BE2C (cell line): ENCODE measurements around the gene FAM83B. TPM values are rescaled to one million over a fixed set of nuclear protein-coding genes. Genes with fewer than 3 reads are reported as not detected.
"Not testable (repeated sequence)": the region's sequence is repeated elsewhere in the genome, so short reads cannot be mapped to it uniquely, and the experiment has no call there.

Experiments
- DNase-seq: peaks from one replicate; pipeline ENCODE4 v3.0.0-alpha.2; 2020
- H3K27me3 ChIP-seq: fragments of 250-450 bp; sonication (Bioruptor Pico); 2 replicates; pipeline ENCODE4 v1.5.1; 2020; ENCODE audit warnings: mild to moderate bottlenecking
- H3K36me3 ChIP-seq: fragments of 250-450 bp; sonication (Bioruptor Pico); 2 replicates; pipeline ENCODE4 v1.5.1; 2020; ENCODE audit warnings: mild to moderate bottlenecking
- H3K4me1 ChIP-seq: fragments of 250-450 bp; sonication (Bioruptor Pico); 2 replicates; pipeline ENCODE4 v1.5.1; 2020
- H3K4me3 ChIP-seq: 2 replicates; pipeline ENCODE4 v1.5.1; 2011; ENCODE audit warnings: low read depth, low read length
- H3K9me3 ChIP-seq: fragments of 250-450 bp; sonication (Bioruptor Pico); 2 replicates; pipeline ENCODE4 v1.5.1; 2020
- polyA plus RNA-seq: library from polyadenylated mRNA; unstranded; fragments of >200 nt; gene quantifications from one replicate; pipeline ENCODE4 v1.2.1, GENCODE V29; 2012; ENCODE audit warnings: low read depth, missing spikeins; ENCODE audit not compliant: insufficient read length, insufficient read depth
- TF ChIP-seq, protein P1 (sequence below): IDR thresholded peaks from 2 replicates; pipeline ENCODE4 v1.5.1; 2012; ENCODE audit warnings: mild to moderate bottlenecking, low read depth, low read length

FAM83B gene
- polyA plus RNA-seq, result not detected

DNA sequence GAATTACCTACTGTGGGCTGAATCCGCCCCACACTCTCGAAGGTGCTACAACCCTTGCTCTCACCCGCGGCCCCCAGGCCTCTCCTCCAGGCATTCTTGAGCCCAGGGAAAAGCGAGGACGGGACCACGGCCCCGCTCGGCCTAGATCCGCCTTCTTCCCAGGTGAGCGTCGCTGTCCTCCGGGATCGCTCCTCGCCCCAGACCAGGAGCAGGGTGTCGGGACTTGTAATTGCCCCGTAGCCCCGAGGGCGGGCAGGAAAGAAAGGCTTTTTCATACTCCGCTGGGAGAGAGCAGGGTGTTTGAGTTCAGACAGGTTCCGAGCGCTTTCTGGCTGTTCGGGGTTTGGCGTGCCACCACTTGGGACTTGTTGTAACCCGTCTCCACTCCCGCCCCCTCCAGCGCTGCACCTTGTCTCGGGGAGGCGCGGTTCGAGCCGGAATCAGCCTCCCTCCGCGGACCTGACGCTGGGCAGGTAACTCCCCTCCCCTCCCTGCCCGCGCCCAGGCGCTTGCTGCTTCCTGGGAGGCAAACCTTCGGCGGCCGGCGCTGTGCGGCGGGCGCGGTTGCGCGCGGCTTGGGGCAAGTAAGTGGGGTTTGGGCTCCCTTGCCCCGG lies at the start of gene FAM83B:
Gene FAM83B, plus strand, starts transcription at position 529 of the 614 bp plus-strand sequence. CDS start 23,476 bp downstream, outside the sequence.
- DNase-seq, result peak; percentile 5
- TF ChIP-seq, protein P1, sequence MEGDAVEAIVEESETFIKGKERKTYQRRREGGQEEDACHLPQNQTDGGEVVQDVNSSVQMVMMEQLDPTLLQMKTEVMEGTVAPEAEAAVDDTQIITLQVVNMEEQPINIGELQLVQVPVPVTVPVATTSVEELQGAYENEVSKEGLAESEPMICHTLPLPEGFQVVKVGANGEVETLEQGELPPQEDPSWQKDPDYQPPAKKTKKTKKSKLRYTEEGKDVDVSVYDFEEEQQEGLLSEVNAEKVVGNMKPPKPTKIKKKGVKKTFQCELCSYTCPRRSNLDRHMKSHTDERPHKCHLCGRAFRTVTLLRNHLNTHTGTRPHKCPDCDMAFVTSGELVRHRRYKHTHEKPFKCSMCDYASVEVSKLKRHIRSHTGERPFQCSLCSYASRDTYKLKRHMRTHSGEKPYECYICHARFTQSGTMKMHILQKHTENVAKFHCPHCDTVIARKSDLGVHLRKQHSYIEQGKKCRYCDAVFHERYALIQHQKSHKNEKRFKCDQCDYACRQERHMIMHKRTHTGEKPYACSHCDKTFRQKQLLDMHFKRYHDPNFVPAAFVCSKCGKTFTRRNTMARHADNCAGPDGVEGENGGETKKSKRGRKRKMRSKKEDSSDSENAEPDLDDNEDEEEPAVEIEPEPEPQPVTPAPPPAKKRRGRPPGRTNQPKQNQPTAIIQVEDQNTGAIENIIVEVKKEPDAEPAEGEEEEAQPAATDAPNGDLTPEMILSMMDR, result no peak

GRCh38 chr6:54796918-54797317 lies 49.7 kb upstream of the FAM83B start:
- H3K36me3 ChIP-seq, H3K4me3 ChIP-seq, H3K4me1 ChIP-seq, H3K27me3 ChIP-seq, DNase-seq, H3K9me3 ChIP-seq: not testable (repeated sequence)

More for the DNA sequence above, at the start of gene FAM83B:
- Histone ChIP-seq H3K36me3 (no peaks in the 10 kb centered on the region), H3K4me1 (no peaks in the 10 kb centered on the region), H3K9me3 (no peaks in the 10 kb centered on the region), H3K4me3 (no peak within 1 kb of the TSS), H3K27me3 (peaks cover 8% of the 10 kb centered on the region; the same call in 1 of the 2 replicates)

GRCh38 chr6:54800050-54800600 lies 46.4 kb upstream of the FAM83B start:
- H3K4me3 ChIP-seq, result no peak overlapping the region
- no peaks in the 10 kb centered on the region for H3K4me1 ChIP-seq
- no peaks in the 10 kb centered on the region for H3K9me3 ChIP-seq
- DNase-seq, result no peak
- H3K36me3 ChIP-seq, result no peaks in the 10 kb centered on the region
- TF ChIP-seq, protein P1, result no peak
- no peaks in the 10 kb centered on the region for H3K27me3 ChIP-seq

- Histone ChIP-seq H3K36me3 (no peaks in the 10 kb centered on the region), H3K4me3 (no peak overlapping the region), H3K9me3 (no peaks in the 10 kb centered on the region), H3K4me1 (no peaks in the 10 kb centered on the region), H3K27me3 (no peaks in the 10 kb centered on the region)
- TF ChIP-seq, protein P1, result no peak
- DNase-seq, result no peak
Observed at GRCh38 chr6:54801244-54801643, 45.3 kb upstream of the FAM83B start.

DNA sequence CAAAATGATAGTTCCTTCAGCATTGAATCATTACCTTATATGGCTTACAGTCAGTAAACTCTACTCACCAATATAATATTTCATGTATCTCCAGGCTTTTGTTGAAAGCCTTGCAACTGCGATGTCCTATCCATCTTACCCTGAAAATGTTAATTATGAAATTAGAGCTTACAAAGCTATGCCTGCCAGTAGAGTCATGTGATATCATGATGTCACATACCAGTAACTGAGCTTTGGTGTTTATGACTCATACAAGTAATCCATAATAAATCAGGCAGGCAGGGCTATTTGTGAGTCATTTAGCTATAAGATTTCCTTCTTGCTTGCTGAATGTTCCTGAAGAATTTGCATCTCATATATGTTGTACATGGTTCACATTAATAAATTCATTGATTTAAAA lies 44.9 kb upstream of the FAM83B start:
- TF ChIP-seq, protein P1, result no peak
- no peak for DNase-seq
- no peaks in the 10 kb centered on the region for H3K4me1 ChIP-seq

GRCh38 chr6:54802775-54803634 lies 43.6 kb upstream of the FAM83B start:
- TF ChIP-seq, protein P1, result no peak
- DNase-seq, result no peak
- Histone ChIP-seq H3K4me3 (no peak overlapping the region), H3K36me3 (no peaks in the 10 kb centered on the region), H3K4me1 (no peaks in the 10 kb centered on the region), H3K9me3 (no peaks in the 10 kb centered on the region), H3K27me3 (no peaks in the 10 kb centered on the region)

More for the DNA sequence above, 44.9 kb upstream of the FAM83B start:
- Histone ChIP-seq H3K9me3 (no peaks in the 10 kb centered on the region), H3K36me3 (no peaks in the 10 kb centered on the region), H3K27me3 (no peaks in the 10 kb centered on the region), H3K4me3 (no peak overlapping the region)
